Stimulated activated naive B cell treated with anti-CD40 and anti-IgM and Interleukin-4, amounts not matched to agents 10 μg/mL and 1 μg/mL and 100 μg/mL, for 72 hours (primary cell): ENCODE measurements around the gene GAB2.
"Not testable (repeated sequence)": the region's sequence is repeated elsewhere in the genome, so short reads cannot be mapped to it uniquely, and the experiment has no call there.

Experiments used
- ATAC-seq, 2 donors: fragments of 150-1000 bp; cut with Tn5 transposase; replicated peaks; 2 replicates each; pipeline ENCODE4 v1.10.0; 2021; ENCODE audit warnings: moderate library complexity in 1 of 2
- DNase-seq: peaks from one replicate; pipeline ENCODE4 v3.0.0; 2021
- H3K27ac Mint-ChIP-seq: one replicate; pipeline ENCODE4 v1.8.0; 2022; ENCODE audit warnings: mild to moderate bottlenecking, mixed read lengths
- H3K27me3 Mint-ChIP-seq, 2 donors: one replicate each; pipeline ENCODE4 v1.8.0; 2022; ENCODE audit warnings: mixed read lengths in 2 of 2
- H3K36me3 Mint-ChIP-seq, 2 donors: one replicate each; pipeline ENCODE4 v1.8.0; 2022; ENCODE audit warnings: mixed read lengths in 2 of 2, mild to moderate bottlenecking in 1 of 2
- H3K4me1 Mint-ChIP-seq, 2 donors: one replicate each; pipeline ENCODE4 v1.8.0; 2022; ENCODE audit warnings: mixed read lengths in 2 of 2, mild to moderate bottlenecking in 1 of 2
- H3K4me3 Mint-ChIP-seq, 2 donors: one replicate each; pipeline ENCODE4 v1.8.0; 2022; ENCODE audit warnings: mild to moderate bottlenecking in 2 of 2, mixed read lengths in 2 of 2, moderate library complexity in 1 of 2
- H3K9me3 Mint-ChIP-seq, 2 donors: one replicate each; pipeline ENCODE4 v1.8.0; 2022; ENCODE audit warnings: mixed read lengths in 2 of 2, mild to moderate bottlenecking in 1 of 2

Gene GAB2

GRCh38 chr11:78357425-78357824 is 60.2 kb downstream of the GAB2 start:
- H3K27me3 Mint-ChIP-seq, H3K4me3 Mint-ChIP-seq, H3K9me3 Mint-ChIP-seq, H3K27ac Mint-ChIP-seq, ATAC-seq, H3K36me3 Mint-ChIP-seq, DNase-seq: not testable (repeated sequence)
- H3K4me1 Mint-ChIP-seq: peaks cover 5 to 37% of the 10 kb centered on the region in 2 donors

- not testable (repeated sequence) for DNase-seq, H3K27me3 Mint-ChIP-seq, H3K36me3 Mint-ChIP-seq, ATAC-seq, H3K27ac Mint-ChIP-seq, H3K4me3 Mint-ChIP-seq, H3K9me3 Mint-ChIP-seq
- peaks cover 16 to 52% of the 10 kb centered on the region in 2 donors for H3K4me1 Mint-ChIP-seq
Observed at GRCh38 chr11:78355742-78356141, 61.9 kb downstream of the GAB2 start.

DNA sequence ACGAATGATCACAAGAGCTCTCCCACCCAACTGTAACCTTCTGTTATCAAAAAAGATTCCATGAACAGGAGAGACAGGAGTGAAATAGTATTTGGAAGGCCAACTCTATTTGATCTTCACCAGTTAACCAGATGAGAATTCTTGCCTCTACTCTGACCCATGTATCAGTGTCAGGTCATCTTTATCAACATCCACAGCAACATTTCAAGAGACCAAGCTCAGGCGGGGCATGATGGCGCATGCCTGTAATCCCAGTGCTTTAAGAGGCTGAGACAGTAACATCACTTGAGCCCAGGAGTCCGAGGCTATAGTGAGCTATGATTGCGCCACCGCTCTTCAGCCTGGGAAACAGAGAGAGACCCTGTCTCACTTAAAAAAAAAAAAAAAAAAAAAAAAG is 62.3 kb downstream of the GAB2 start:
- Mint-ChIP-seq H3K27me3 (no peaks in the 10 kb centered on the region), H3K27ac (peak overlapping the region; percentile 4), H3K4me1 (peaks cover 18 to 56% of the 10 kb centered on the region in 2 donors), H3K4me3 (no peak overlapping the region), H3K36me3 (peaks cover 3 to 4% of the 10 kb centered on the region in 2 donors), H3K9me3 (peaks cover 0 to 5% of the 10 kb centered on the region in 2 donors)
- DNase-seq: no peak
- ATAC-seq: no peak

GRCh38 chr11:78354408-78355308 is 63.0 kb downstream of the GAB2 start:
- H3K4me1 Mint-ChIP-seq: peaks cover 20 to 57% of the 10 kb centered on the region in 2 donors
- no peak overlapping the region for H3K4me3 Mint-ChIP-seq
- DNase-seq: no peak
- no peaks in the 10 kb centered on the region for H3K27me3 Mint-ChIP-seq
- ATAC-seq: no peak
- H3K9me3 Mint-ChIP-seq: peaks cover 0 to 5% of the 10 kb centered on the region in 2 donors
- H3K27ac Mint-ChIP-seq: no peak overlapping the region
- H3K36me3 Mint-ChIP-seq: peaks cover 3 to 4% of the 10 kb centered on the region in 2 donors

DNA sequence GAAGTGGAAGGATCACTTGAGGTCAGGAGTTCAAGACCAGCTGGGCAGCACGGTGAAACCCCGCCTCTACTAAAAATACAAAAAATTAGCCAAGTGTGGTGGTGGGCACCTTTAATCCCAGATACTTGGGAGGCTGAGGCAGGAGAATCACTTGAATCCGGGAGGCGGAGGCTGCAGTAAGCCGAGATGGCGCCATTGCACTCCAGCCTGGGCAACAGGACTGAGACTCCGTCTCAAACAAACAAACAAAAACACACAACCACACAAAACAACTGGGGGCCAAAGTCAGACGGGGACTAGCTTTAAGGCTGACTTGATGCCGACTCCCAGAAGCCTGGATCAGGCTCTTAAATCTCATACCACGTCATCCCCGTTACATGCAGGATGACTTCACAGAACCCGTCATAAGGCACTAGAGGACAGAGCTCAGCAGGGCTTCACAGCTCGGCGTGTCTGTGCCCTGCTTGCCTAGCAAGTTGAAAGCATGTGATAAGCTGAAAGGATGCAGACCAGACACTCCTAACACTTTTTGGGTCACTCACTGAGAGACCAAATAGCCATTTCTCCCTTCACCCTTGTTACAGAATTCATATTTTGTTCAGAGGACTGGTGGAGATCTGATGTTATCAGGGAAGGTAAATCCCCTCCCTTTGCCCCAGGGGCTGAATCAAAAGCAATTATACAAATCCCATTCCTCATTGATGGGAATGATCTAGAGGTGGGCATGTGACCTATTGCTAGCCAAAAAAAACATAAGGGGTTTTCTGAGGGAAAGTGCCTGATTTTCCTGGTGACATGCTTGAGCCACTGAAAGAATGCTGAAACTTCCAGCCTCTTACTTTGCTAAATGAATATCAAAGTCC is 65.4 kb downstream of the GAB2 start:
- H3K4me3 Mint-ChIP-seq: no peak overlapping the region
- peaks cover 1 to 3% of the 10 kb centered on the region in 2 donors for H3K36me3 Mint-ChIP-seq
- no peak overlapping the region for H3K27ac Mint-ChIP-seq
- DNase-seq: no peak
- H3K9me3 Mint-ChIP-seq: peaks cover 0 to 5% of the 10 kb centered on the region in 2 donors
- ATAC-seq: no peak
- no peaks in the 10 kb centered on the region for H3K27me3 Mint-ChIP-seq
- H3K4me1 Mint-ChIP-seq: peaks cover 27 to 69% of the 10 kb centered on the region in 2 donors

DNA sequence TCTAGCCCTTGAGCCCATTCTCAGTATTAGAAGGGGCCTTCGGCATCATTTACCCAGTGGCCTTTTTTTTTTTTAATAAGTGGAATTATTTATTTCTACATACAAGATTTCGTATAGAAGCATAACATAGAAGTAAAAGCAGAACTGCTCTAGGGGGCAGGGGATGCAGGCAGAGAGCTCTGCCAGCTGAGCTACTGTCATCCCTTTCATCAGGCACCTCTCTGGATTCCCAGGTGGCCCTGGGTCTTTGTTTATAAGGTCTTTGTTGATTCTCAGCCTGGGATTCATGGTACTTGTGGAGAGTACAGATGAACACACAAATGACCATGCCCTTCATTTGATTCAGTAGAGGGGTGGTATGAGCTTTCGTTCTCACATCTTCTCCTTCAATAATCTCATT is 66.4 kb downstream of the GAB2 start:
- peak; percentile 36 to 44 for ATAC-seq
- H3K4me3 Mint-ChIP-seq: peak overlapping the region in 1 of 2 donors; percentile 70

DNA sequence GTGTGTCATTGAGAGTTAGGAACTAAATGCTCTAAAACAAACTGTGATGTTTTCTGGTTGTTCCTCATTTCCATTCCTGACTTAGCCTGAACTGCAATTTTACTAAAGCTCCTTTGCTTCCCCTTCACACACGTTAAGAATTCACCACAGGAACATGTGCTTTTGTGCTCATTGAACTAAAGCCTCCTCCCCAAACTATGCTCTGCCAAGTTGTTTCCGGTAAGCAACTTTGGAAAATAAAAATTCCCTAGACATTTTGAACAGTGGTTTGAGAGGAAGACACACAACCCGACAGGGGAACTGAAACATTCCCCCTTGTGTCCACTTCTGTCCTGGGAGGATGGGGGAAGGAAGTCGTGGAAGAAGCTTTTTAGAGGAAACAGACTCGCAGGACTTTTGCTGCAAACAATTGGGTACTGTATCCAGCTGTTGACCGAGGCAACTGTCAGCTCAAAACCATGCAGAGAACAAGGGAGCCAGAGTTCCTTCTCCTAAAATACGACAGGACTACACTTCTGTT is 66.9 kb downstream of the GAB2 start:
- H3K27me3 Mint-ChIP-seq: no peaks in the 10 kb centered on the region
- no peak for DNase-seq
- peak overlapping the region; percentile 87 for H3K27ac Mint-ChIP-seq
- peak; percentile 61 to 62 for ATAC-seq
- peak overlapping the region; percentile 70 to 85 for H3K4me3 Mint-ChIP-seq
- H3K9me3 Mint-ChIP-seq: no peaks in the 10 kb centered on the region
- no peaks in the 10 kb centered on the region for H3K36me3 Mint-ChIP-seq
- peaks cover 27 to 61% of the 10 kb centered on the region in 2 donors for H3K4me1 Mint-ChIP-seq

More for the DNA sequence above, 66.4 kb downstream of the GAB2 start:
- no peaks in the 10 kb centered on the region for H3K27me3 Mint-ChIP-seq
- peaks cover 27 to 61% of the 10 kb centered on the region in 2 donors for H3K4me1 Mint-ChIP-seq
- no peaks in the 10 kb centered on the region for H3K36me3 Mint-ChIP-seq
- DNase-seq: no peak
- H3K9me3 Mint-ChIP-seq: no peaks in the 10 kb centered on the region
- H3K27ac Mint-ChIP-seq: no peak overlapping the region

GRCh38 chr11:78350091-78350645 is 67.5 kb downstream of the GAB2 start:
- Mint-ChIP-seq H3K27ac (peak overlapping the region; percentile 87), H3K27me3 (no peaks in the 10 kb centered on the region), H3K4me1 (peaks cover 27 to 58% of the 10 kb centered on the region in 2 donors), H3K9me3 (no peaks in the 10 kb centered on the region), H3K4me3 (peak overlapping the region; percentile 70 to 85), H3K36me3 (no peaks in the 10 kb centered on the region)
- ATAC-seq (peak; percentile 47 to 48), DNase-seq (no peak)

GRCh38 chr11:78349624-78350023 is 68.0 kb downstream of the GAB2 start:
- Mint-ChIP-seq H3K4me1 (peaks cover 27 to 53% of the 10 kb centered on the region in 2 donors), H3K27me3 (no peaks in the 10 kb centered on the region), H3K27ac (peak overlapping the region; percentile 87), H3K9me3 (no peaks in the 10 kb centered on the region), H3K36me3 (no peaks in the 10 kb centered on the region), H3K4me3 (peak overlapping the region in 1 of 2 donors; percentile 70)
- ATAC-seq (no peak), DNase-seq (no peak)

- H3K4me3 Mint-ChIP-seq: no peak overlapping the region
- no peaks in the 10 kb centered on the region for H3K36me3 Mint-ChIP-seq
- ATAC-seq (no peak), DNase-seq (no peak)
- H3K9me3 Mint-ChIP-seq: no peaks in the 10 kb centered on the region
- peaks cover 24 to 53% of the 10 kb centered on the region in 2 donors for H3K4me1 Mint-ChIP-seq
- no peak overlapping the region for H3K27ac Mint-ChIP-seq
- no peaks in the 10 kb centered on the region for H3K27me3 Mint-ChIP-seq
Observed at GRCh38 chr11:78349114-78349513, 68.5 kb downstream of the GAB2 start.

- no peaks in the 10 kb centered on the region for H3K27me3 Mint-ChIP-seq
- H3K4me3 Mint-ChIP-seq: no peak overlapping the region
- DNase-seq (no peak), ATAC-seq (no peak)
- no peaks in the 10 kb centered on the region for H3K9me3 Mint-ChIP-seq
- no peak overlapping the region for H3K27ac Mint-ChIP-seq
- H3K36me3 Mint-ChIP-seq: no peaks in the 10 kb centered on the region
- H3K4me1 Mint-ChIP-seq: peaks cover 24 to 58% of the 10 kb centered on the region in 2 donors
Observed at GRCh38 chr11:78347956-78348355, 69.7 kb downstream of the GAB2 start.

GRCh38 chr11:78346799-78347198 is 70.8 kb downstream of the GAB2 start:
- no peak for ATAC-seq
- Mint-ChIP-seq H3K27ac (no peak overlapping the region), H3K36me3 (peaks cover 0 to 2% of the 10 kb centered on the region in 2 donors), H3K27me3 (no peaks in the 10 kb centered on the region), H3K9me3 (no peaks in the 10 kb centered on the region), H3K4me1 (peaks cover 19 to 52% of the 10 kb centered on the region in 2 donors), H3K4me3 (no peak overlapping the region)
- no peak for DNase-seq

DNA sequence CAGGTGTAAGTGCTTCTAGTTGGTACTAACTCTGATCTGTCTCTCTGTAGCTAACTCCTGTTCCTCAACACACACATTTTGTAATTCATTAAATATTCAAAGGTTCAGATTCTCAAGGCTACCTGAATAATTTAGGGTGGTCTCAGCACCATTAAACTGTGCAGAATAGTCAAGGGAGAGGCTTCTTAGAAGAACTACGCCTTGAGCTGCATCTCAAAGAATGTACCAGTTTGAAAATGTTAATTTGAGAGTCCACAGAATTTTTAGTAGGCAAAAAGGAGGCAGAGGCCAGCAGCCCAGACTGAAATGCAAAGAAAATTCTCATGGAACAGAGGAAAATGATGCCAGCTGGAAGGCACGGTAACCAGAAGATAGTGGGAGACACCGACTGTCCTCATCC is 72.2 kb downstream of the GAB2 start:
- H3K4me3 Mint-ChIP-seq: no peak overlapping the region
- ATAC-seq: no peak
- H3K36me3 Mint-ChIP-seq: peaks cover 0 to 3% of the 10 kb centered on the region in 2 donors
- DNase-seq: no peak
- no peaks in the 10 kb centered on the region for H3K27me3 Mint-ChIP-seq
- peaks cover 11 to 40% of the 10 kb centered on the region in 2 donors for H3K4me1 Mint-ChIP-seq
- no peak overlapping the region for H3K27ac Mint-ChIP-seq
- no peaks in the 10 kb centered on the region for H3K9me3 Mint-ChIP-seq

DNA sequence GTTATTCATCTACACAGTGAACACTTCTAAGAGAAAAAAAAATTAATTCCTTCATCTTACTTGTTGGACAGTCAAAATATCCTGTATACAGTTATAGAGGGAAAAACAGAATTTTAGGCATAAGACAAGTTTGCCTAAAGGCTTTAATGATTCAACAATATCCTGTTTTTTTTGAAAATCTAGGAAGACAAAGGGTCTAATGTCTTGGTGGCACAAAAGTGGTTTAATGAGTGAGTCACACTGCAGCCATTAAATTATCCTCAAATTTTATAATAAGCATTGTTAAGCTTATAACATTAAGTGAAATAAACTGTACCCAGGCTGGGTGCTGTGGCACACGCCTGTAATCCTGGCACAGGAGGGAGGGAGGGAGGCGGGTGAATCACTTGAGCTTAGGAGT is 72.9 kb downstream of the GAB2 start:
- H3K4me3 Mint-ChIP-seq: no peak overlapping the region
- H3K27me3 Mint-ChIP-seq: no peaks in the 10 kb centered on the region
- peaks cover 0 to 3% of the 10 kb centered on the region in 2 donors for H3K36me3 Mint-ChIP-seq
- DNase-seq: no peak
- H3K4me1 Mint-ChIP-seq: peaks cover 7 to 40% of the 10 kb centered on the region in 2 donors
- H3K9me3 Mint-ChIP-seq: no peaks in the 10 kb centered on the region
- no peak for ATAC-seq
- no peak overlapping the region for H3K27ac Mint-ChIP-seq
